Neural crest cell (in vitro differentiated cells): ENCODE results near the gene PSME4. TPM values are rescaled to one million over a fixed set of nuclear protein-coding genes. Genes with fewer than 3 reads are reported as not detected.

Experiments
- DNase-seq: peaks from one replicate; pipeline ENCODE4 v3.0.0; 2021; ENCODE audit warnings: low read depth, mixed read lengths, low spot score
- H3K27ac Mint-ChIP-seq: one replicate; pipeline ENCODE4 v1.8.0; 2021; ENCODE audit warnings: mild to moderate bottlenecking, mixed read lengths; ENCODE audit not compliant: unreplicated experiment
- H3K27me3 Mint-ChIP-seq: 2 replicates; pipeline ENCODE4 v1.8.0; 2021; ENCODE audit warnings: low read depth, mild to moderate bottlenecking, mixed read lengths
- H3K36me3 Mint-ChIP-seq: 2 replicates; pipeline ENCODE4 v1.8.0; 2021; ENCODE audit warnings: low read depth, mild to moderate bottlenecking, mixed read lengths
- H3K4me1 Mint-ChIP-seq: 2 replicates; pipeline ENCODE4 v1.8.0; 2021; ENCODE audit warnings: mixed read lengths
- H3K4me3 Mint-ChIP-seq: one replicate; pipeline ENCODE4 v1.8.0; 2021; ENCODE audit warnings: mild to moderate bottlenecking, mixed read lengths
- H3K9me3 Mint-ChIP-seq: 2 replicates; pipeline ENCODE4 v1.8.0; 2021; ENCODE audit warnings: mixed read lengths
- CTCF ChIP-seq: fragments of 200-600 bp; sonication (generic); conservative IDR thresholded peaks from 2 replicates; pipeline ENCODE4 v1.5.0; 2021; ENCODE audit warnings: antibody characterized with exemption, mild to moderate bottlenecking
- total RNA-seq: library from RNA; stranded (reverse); gene quantifications from 2 replicates; pipeline ENCODE4 v1.2.1, GENCODE V29; 2021

The PSME4 gene
- total RNA-seq, 1 donor from 2014 or later, result 65.9 TPM

GRCh38 chr2:53867169-53867568 is 103.6 kb downstream of the PSME4 start:
- Mint-ChIP-seq H3K36me3 (peaks cover 12% of the 10 kb centered on the region), H3K9me3 (no peaks in the 10 kb centered on the region), H3K4me3 (no peak overlapping the region), H3K4me1 (no peaks in the 10 kb centered on the region), H3K27ac (no peak overlapping the region), H3K27me3 (no peaks in the 10 kb centered on the region)
- DNase-seq, result no peak
- TF ChIP-seq CTCF, result no peak

- H3K36me3 Mint-ChIP-seq, result peaks cover 16% of the 10 kb centered on the region
- H3K4me3 Mint-ChIP-seq, result no peak overlapping the region
- H3K9me3 Mint-ChIP-seq, result no peaks in the 10 kb centered on the region
- H3K4me1 Mint-ChIP-seq, result no peaks in the 10 kb centered on the region
- H3K27ac Mint-ChIP-seq, result no peak overlapping the region
- no peaks in the 10 kb centered on the region for H3K27me3 Mint-ChIP-seq
- DNase-seq, result no peak
- TF ChIP-seq CTCF, result no peak
Observed at GRCh38 chr2:53865962-53866361, 104.8 kb downstream of the PSME4 start.

GRCh38 chr2:53865264-53865663 is 105.5 kb downstream of the PSME4 start:
- no peak overlapping the region for H3K27ac Mint-ChIP-seq
- no peaks in the 10 kb centered on the region for H3K4me1 Mint-ChIP-seq
- no peak for DNase-seq
- H3K27me3 Mint-ChIP-seq, result no peaks in the 10 kb centered on the region
- H3K4me3 Mint-ChIP-seq, result no peak overlapping the region
- no peak for TF ChIP-seq CTCF
- no peaks in the 10 kb centered on the region for H3K9me3 Mint-ChIP-seq
- H3K36me3 Mint-ChIP-seq, result peaks cover 17% of the 10 kb centered on the region

GRCh38 chr2:53863538-53864227 is 107.1 kb downstream of the PSME4 start:
- Mint-ChIP-seq H3K27me3 (no peaks in the 10 kb centered on the region), H3K4me1 (no peaks in the 10 kb centered on the region), H3K27ac (no peak overlapping the region), H3K4me3 (no peak overlapping the region), H3K36me3 (peaks cover 17% of the 10 kb centered on the region), H3K9me3 (no peaks in the 10 kb centered on the region)
- no peak for DNase-seq
- no peak for TF ChIP-seq CTCF

- no peak for TF ChIP-seq CTCF
- Mint-ChIP-seq H3K4me1 (no peaks in the 10 kb centered on the region), H3K27me3 (no peaks in the 10 kb centered on the region), H3K4me3 (no peak overlapping the region), H3K9me3 (no peaks in the 10 kb centered on the region), H3K27ac (no peak overlapping the region), H3K36me3 (peaks cover 23% of the 10 kb centered on the region)
- DNase-seq, result no peak
Observed at GRCh38 chr2:53861824-53862223, 109.0 kb downstream of the PSME4 start.
